ENCODE measurements around the gene ZBTB9. TPM values are rescaled to one million over a fixed set of nuclear protein-coding genes. Genes with fewer than 3 reads are reported as not detected.
"Not testable (repeated sequence)": the region's sequence is repeated elsewhere in the genome, so short reads cannot be mapped to it uniquely, and the experiment has no call there.

The ZBTB9 gene
- total and polyA plus RNA-seq, 2 experiments from 2014 or later = 5.0 to 5.1 TPM

DNA sequence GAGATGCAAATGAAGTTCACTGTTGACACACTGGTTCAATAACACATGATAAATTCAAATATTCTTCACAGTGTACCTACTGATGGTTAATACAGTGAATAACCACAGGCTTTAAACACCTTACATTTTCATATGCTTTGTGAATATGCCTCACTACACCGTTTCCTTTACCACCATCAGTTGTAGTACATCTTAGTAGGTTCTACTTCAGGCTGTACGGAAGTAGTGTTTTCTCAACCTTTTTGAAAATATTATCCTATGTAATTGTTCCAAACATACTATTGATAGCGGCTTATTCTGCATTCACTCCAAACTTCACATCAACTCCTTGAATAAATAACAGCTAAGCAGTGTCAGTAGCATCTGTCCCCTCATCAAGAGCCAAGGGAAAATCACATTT, 15.3 kb downstream of the ZBTB9 start:
- Histone ChIP-seq H3K36me3 (replicated peaks; ENCODE audit: insufficient read depth, low read depth) (no peaks in the 10 kb centered on the region), H3K9me3 (ENCODE audit: low read depth) (no peaks in the 10 kb centered on the region), H3K9me2 (replicated peaks; ENCODE audit: insufficient read depth) (no peaks in the 10 kb centered on the region), H3K4me2 (no peak overlapping the region), H2AFZ (no peak overlapping the region), H4K20me1 (ENCODE audit: insufficient read depth, poor library complexity, severe bottlenecking) (no peaks in the 10 kb centered on the region), H3K27ac (no peak overlapping the region), H3K4me3 (no peak overlapping the region), H3K27me3 (no peaks in the 10 kb centered on the region), H3K79me2 (no peaks in the 10 kb centered on the region), H3K4me1 (ENCODE audit: insufficient read depth) (no peaks in the 10 kb centered on the region)
- DNase-seq (ENCODE audit: low spot score) = no peak
- TF ChIP-seq CTCF (IDR thresholded peaks at IDR 0.05; ENCODE audit: poor library complexity) (no peak), EZH2 (IDR thresholded peaks at IDR 0.05; ENCODE audit: borderline replicate concordance) (no peak), EZH2phosphoT487 (IDR thresholded peaks at IDR 0.05; ENCODE audit: low read depth, severe bottlenecking, unreplicated experiment) (no peak)
- 91% methylated on average over 3 of the region's 3 CpGs for WGBS (ENCODE audit: low lambda C conversion rate, missing lambda C conversion rate)

DNA sequence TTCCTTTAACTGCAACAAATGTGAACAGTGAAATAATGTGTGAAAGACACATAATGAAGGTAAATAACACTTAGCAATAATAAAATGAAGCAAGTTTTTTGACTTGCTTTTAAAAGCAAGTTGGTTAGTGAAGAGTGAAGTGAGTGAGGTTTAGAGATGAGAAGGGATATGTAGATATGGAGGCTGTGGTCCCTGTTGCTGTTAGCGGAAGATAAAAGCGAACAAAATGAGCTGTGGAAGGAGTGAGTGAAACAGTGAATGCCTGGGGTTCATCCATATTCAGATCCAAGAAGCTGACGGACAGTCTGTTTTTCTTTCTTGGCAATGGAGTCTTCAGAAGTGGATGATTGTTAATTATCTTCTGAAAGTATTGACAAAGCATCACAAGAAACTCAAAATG, 23.5 kb downstream of the ZBTB9 start:
- Histone ChIP-seq H3K4me2 (no peak overlapping the region), H3K4me1 (ENCODE audit: insufficient read depth) (no peaks in the 10 kb centered on the region), H3K27me3 (peaks cover 2% of the 10 kb centered on the region), H3K27ac (no peak overlapping the region), H3K9me3 (ENCODE audit: low read depth) (no peaks in the 10 kb centered on the region), H4K20me1 (ENCODE audit: insufficient read depth, poor library complexity, severe bottlenecking) (no peaks in the 10 kb centered on the region), H3K4me3 (no peak overlapping the region), H3K9me2 (replicated peaks; ENCODE audit: insufficient read depth) (no peaks in the 10 kb centered on the region), H3K79me2 (no peaks in the 10 kb centered on the region), H3K36me3 (replicated peaks; ENCODE audit: insufficient read depth, low read depth) (no peaks in the 10 kb centered on the region), H2AFZ (no peak overlapping the region)
- DNase-seq (ENCODE audit: low spot score) = no peak
- WGBS (ENCODE audit: low lambda C conversion rate, missing lambda C conversion rate) = 88% methylated on average over 3 of the region's 3 CpGs
- TF ChIP-seq EZH2 (IDR thresholded peaks at IDR 0.05; ENCODE audit: borderline replicate concordance) = no peak
- TF ChIP-seq EZH2phosphoT487 (IDR thresholded peaks at IDR 0.05; ENCODE audit: low read depth, severe bottlenecking, unreplicated experiment) = no peak
- no peak for TF ChIP-seq CTCF (IDR thresholded peaks at IDR 0.05; ENCODE audit: poor library complexity)

DNA sequence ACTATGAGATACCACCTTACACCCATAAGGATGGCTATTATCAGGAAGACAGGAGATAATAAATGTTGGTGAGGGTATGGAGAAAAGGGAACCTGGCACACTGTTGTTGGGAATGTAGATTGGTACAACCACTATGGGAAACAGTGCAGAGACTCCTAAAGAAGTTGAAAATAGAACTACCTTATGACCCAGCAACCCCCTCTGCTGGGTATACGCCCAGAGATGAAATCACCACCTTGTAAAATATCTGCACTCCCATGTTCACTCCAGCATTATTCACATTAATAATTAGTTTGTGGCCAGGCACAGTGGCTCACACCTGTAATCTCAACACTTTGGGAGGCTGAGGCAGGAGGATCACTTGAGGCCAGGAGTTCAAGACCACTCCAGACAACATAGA, 26.8 kb downstream of the ZBTB9 start:
- Histone ChIP-seq H4K20me1 (ENCODE audit: insufficient read depth, poor library complexity, severe bottlenecking) (no peaks in the 10 kb centered on the region), H3K4me1 (ENCODE audit: insufficient read depth) (no peaks in the 10 kb centered on the region), H3K27me3 (peaks cover 2% of the 10 kb centered on the region), H3K9me2 (replicated peaks; ENCODE audit: insufficient read depth) (no peaks in the 10 kb centered on the region), H3K27ac (no peak overlapping the region), H3K4me2 (no peak overlapping the region), H2AFZ (no peak overlapping the region), H3K4me3 (no peak overlapping the region), H3K9me3 (ENCODE audit: low read depth) (no peaks in the 10 kb centered on the region), H3K36me3 (replicated peaks; ENCODE audit: insufficient read depth, low read depth) (no peaks in the 10 kb centered on the region), H3K79me2 (no peaks in the 10 kb centered on the region)
- 75% methylated on average over 1 of the region's 1 CpG for WGBS (ENCODE audit: low lambda C conversion rate, missing lambda C conversion rate)
- DNase-seq (ENCODE audit: low spot score) = no peak
- TF ChIP-seq EZH2phosphoT487 (IDR thresholded peaks at IDR 0.05; ENCODE audit: low read depth, severe bottlenecking, unreplicated experiment) = no peak
- no peak for TF ChIP-seq CTCF (IDR thresholded peaks at IDR 0.05; ENCODE audit: poor library complexity)
- TF ChIP-seq EZH2 (IDR thresholded peaks at IDR 0.05; ENCODE audit: borderline replicate concordance) = no peak

- DNase-seq (ENCODE audit: low spot score) = not testable (repeated sequence)
Measured at GRCh38 chr6:33482620-33483019, 28.2 kb downstream of the ZBTB9 start.

More at GRCh38 chr6:33482620-33483019, 28.2 kb downstream of the ZBTB9 start:
- WGBS (ENCODE audit: low lambda C conversion rate, missing lambda C conversion rate) = 92% methylated on average over 5 of the region's 5 CpGs
- H3K9me2 ChIP-seq (replicated peaks; ENCODE audit: insufficient read depth); H3K36me3 ChIP-seq (replicated peaks; ENCODE audit: insufficient read depth, low read depth); H3K79me2 ChIP-seq; H3K4me3 ChIP-seq; H4K20me1 ChIP-seq (ENCODE audit: insufficient read depth, poor library complexity, severe bottlenecking); H2AFZ ChIP-seq; H3K4me2 ChIP-seq; H3K4me1 ChIP-seq (ENCODE audit: insufficient read depth); H3K9me3 ChIP-seq (ENCODE audit: low read depth); H3K27ac ChIP-seq; H3K27me3 ChIP-seq: not testable (repeated sequence)
